CD4-positive, alpha-beta T cell (primary cell): ENCODE measurements around the gene NR3C2. TPM values are rescaled to one million over a fixed set of nuclear protein-coding genes. Genes with fewer than 3 reads are reported as not detected.

Source experiments
- ATAC-seq: fragments of 200-7000 bp; cut with Tn5 transposase; one replicate; pipeline ENCODE4 v1.10.0; 2022; ENCODE audit warnings: mild to moderate bottlenecking; ENCODE audit not compliant: poor library complexity
- CTCF ChIA-PET: fragments of 350-600 bp; sonication (Branson Sonifier 250); formaldehyde crosslinking; loops from one replicate; lab custom pipeline; 2021; ENCODE audit warnings: antibody characterized with exemption, inconsistent platforms; lab: Charles Lee
- POLR2A ChIA-PET: fragments of 350-600 bp; sonication (Branson Sonifier 250); formaldehyde crosslinking; loops from one replicate; lab custom pipeline; 2021; ENCODE audit warnings: antibody characterized with exemption, inconsistent platforms; lab: Charles Lee
- DNase-seq, 14 experiments: peaks; one replicate each; pipeline ENCODE4 v3.0.0-alpha.2; 2013 to 2020; ENCODE audit warnings: mixed read lengths in 2 of 14
- H3K27ac ChIP-seq, 2 donors: one replicate each; pipeline versions ENCODE4 v1.5.1 to v1.7.0; 2013; ENCODE audit warnings: low read length in 2 of 2, low read depth in 1 of 2, mild to moderate bottlenecking in 1 of 2
- H3K27me3 ChIP-seq, 2 experiments: 1 replicate in 1 of 2; 2 replicates in 1 of 2; pipeline versions ENCODE4 v1.6.1 to v1.7.0; 2013; ENCODE audit warnings: low read length in 2 of 2, control low read depth in 1 of 2, mild to moderate bottlenecking in 1 of 2, moderate library complexity in 1 of 2; ENCODE audit not compliant: insufficient read depth in 2 of 2, control insufficient read depth in 1 of 2
- H3K36me3 ChIP-seq: one replicate; pipeline ENCODE4 v1.6.1; 2013; ENCODE audit warnings: low read length, control low read depth; ENCODE audit not compliant: insufficient read depth
- H3K4me1 ChIP-seq: one replicate; pipeline ENCODE4 v1.6.1; 2013; ENCODE audit warnings: low read length, control low read depth; ENCODE audit not compliant: insufficient read depth
- H3K4me3 ChIP-seq: one replicate; pipeline ENCODE4 v1.5.1; 2013; ENCODE audit warnings: mild to moderate bottlenecking, low read length, moderate library complexity
- H3K9me3 ChIP-seq, 2 experiments: 1 replicate in 1 of 2; 2 replicates in 1 of 2; pipeline versions ENCODE4 v1.6.1 to v1.7.0; 2013; ENCODE audit warnings: low read length in 2 of 2, mild to moderate bottlenecking in 2 of 2, control low read depth in 1 of 2, moderate library complexity in 1 of 2; ENCODE audit not compliant: control insufficient read depth in 1 of 2, insufficient read depth in 1 of 2
- H3K27ac Mint-ChIP-seq: one replicate; pipeline ENCODE4 v1.8.0; 2020; ENCODE audit warnings: mixed read lengths
- H3K27me3 Mint-ChIP-seq: one replicate; pipeline ENCODE4 v1.8.0; 2021; ENCODE audit warnings: mixed read lengths
- H3K36me3 Mint-ChIP-seq: one replicate; pipeline ENCODE4 v1.8.0; 2021; ENCODE audit warnings: low read depth, mixed read lengths
- H3K4me1 Mint-ChIP-seq: one replicate; pipeline ENCODE4 v1.8.0; 2021; ENCODE audit warnings: low read depth, mixed read lengths
- H3K4me3 Mint-ChIP-seq: one replicate; pipeline ENCODE4 v1.8.0; 2020; ENCODE audit warnings: mild to moderate bottlenecking, mixed read lengths
- H3K9me3 Mint-ChIP-seq: one replicate; pipeline ENCODE4 v1.8.0; 2020; ENCODE audit warnings: mixed read lengths
- intact Hi-C, 2 experiments: fragments of 100-400 bp; cut with DNase I in 1 of 2; cut with micrococcal nuclease in 1 of 2; formaldehyde crosslinking; loops; one replicate each; pipeline versions ENCODE4 v1.15.1 to v1.9.0; 2023 to 2025; cut with DNase I, micrococcal nuclease
- total RNA-seq, 174 experiments: library from RNA in 2 of 174; stranded (reverse) in 2 of 174; gene quantifications; one replicate each; pipeline ENCODE4 v1.2.3 and lab custom pipeline; 2021 to 2026
- TF ChIP-seq, protein P1 (sequence below): fragments of 200-600 bp; IDR thresholded peaks from one replicate; pipeline ENCODE4 v1.8.0; 2022; ENCODE audit warnings: antibody characterized with exemption, mild to moderate bottlenecking

Gene NR3C2
- total RNA-seq, 2 experiments from 2014 or later: 31.6 to 35.0 TPM

DNA sequence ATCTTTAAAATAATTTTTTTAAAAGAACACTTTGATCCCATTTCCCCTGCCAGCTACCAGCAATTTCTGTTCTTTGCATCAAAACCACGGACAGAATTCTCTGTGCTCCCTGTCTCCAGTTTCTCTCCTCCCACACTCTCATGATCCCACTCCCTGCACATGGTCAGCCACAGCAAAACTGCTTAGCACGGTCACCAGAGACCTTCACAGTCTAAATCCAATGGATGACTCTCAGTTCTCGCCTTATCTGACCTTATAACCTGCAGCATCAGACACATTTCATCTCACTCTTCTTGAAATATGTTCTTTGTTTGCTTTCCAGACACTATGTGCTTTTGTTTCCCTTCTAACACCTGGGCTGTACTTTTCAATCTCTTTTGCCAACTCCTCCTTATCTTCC is 131.5 kb downstream of the NR3C2 start:
- DNase-seq (no peak), ATAC-seq (no peak)
- H3K27me3 Mint-ChIP-seq: no peaks in the 10 kb centered on the region
- intact Hi-C loops: no loop called here
- peaks cover 4% of the 10 kb centered on the region for H3K36me3 Mint-ChIP-seq
- Histone ChIP-seq H3K27ac (no peak overlapping the region), H3K27me3 (no peaks in the 10 kb centered on the region), H3K36me3 (no peaks in the 10 kb centered on the region), H3K9me3 (no peaks in the 10 kb centered on the region), H3K4me1 (no peaks in the 10 kb centered on the region), H3K4me3 (no peak overlapping the region)
- H3K4me3 Mint-ChIP-seq: no peak overlapping the region
- H3K27ac Mint-ChIP-seq: no peak overlapping the region
- ChIA-PET CTCF (no interaction called here), POLR2A (no interaction called here)
- TF ChIP-seq, protein P1, sequence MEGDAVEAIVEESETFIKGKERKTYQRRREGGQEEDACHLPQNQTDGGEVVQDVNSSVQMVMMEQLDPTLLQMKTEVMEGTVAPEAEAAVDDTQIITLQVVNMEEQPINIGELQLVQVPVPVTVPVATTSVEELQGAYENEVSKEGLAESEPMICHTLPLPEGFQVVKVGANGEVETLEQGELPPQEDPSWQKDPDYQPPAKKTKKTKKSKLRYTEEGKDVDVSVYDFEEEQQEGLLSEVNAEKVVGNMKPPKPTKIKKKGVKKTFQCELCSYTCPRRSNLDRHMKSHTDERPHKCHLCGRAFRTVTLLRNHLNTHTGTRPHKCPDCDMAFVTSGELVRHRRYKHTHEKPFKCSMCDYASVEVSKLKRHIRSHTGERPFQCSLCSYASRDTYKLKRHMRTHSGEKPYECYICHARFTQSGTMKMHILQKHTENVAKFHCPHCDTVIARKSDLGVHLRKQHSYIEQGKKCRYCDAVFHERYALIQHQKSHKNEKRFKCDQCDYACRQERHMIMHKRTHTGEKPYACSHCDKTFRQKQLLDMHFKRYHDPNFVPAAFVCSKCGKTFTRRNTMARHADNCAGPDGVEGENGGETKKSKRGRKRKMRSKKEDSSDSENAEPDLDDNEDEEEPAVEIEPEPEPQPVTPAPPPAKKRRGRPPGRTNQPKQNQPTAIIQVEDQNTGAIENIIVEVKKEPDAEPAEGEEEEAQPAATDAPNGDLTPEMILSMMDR: no peak
- peaks cover 22% of the 10 kb centered on the region for H3K4me1 Mint-ChIP-seq
- no peaks in the 10 kb centered on the region for H3K9me3 Mint-ChIP-seq

DNA sequence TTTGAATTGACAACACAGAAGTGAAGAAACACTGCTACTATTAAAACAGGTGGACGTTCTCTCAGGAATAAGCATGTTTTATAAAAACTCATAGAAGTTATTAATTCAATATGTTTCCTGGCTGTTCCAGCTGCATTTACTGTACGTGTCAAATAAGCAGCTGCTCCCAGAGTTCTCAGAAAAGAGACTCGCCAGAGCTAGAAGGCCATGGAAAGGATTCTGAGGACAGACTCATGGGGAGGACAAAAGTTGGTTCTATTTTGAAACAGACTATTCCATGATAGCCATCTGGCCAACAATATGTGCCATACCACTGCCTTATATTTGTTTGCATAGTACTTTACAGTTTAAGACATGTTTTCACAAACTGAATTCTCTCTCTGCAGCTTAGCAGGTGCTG is 136.5 kb downstream of the NR3C2 start:
- H3K9me3 Mint-ChIP-seq: peaks cover 6% of the 10 kb centered on the region
- H3K4me1 ChIP-seq: no peaks in the 10 kb centered on the region
- ChIA-PET POLR2A (no interaction called here), CTCF (no interaction called here)
- intact Hi-C loops: no loop called here
- H3K36me3 Mint-ChIP-seq: peaks cover 29% of the 10 kb centered on the region
- H3K27me3 ChIP-seq: no peaks in the 10 kb centered on the region
- H3K27ac ChIP-seq: no peak overlapping the region
- H3K4me3 ChIP-seq: no peak overlapping the region
- H3K4me3 Mint-ChIP-seq: no peak overlapping the region
- no peaks in the 10 kb centered on the region for H3K36me3 ChIP-seq
- H3K27ac Mint-ChIP-seq: no peak overlapping the region
- H3K9me3 ChIP-seq: peaks cover 0 to under 1% of the 10 kb centered on the region in 2 experiments
- TF ChIP-seq, protein P1: no peak
- no peaks in the 10 kb centered on the region for H3K27me3 Mint-ChIP-seq
- no peak for DNase-seq
- peaks cover 5% of the 10 kb centered on the region for H3K4me1 Mint-ChIP-seq
- no peak for ATAC-seq

DNA sequence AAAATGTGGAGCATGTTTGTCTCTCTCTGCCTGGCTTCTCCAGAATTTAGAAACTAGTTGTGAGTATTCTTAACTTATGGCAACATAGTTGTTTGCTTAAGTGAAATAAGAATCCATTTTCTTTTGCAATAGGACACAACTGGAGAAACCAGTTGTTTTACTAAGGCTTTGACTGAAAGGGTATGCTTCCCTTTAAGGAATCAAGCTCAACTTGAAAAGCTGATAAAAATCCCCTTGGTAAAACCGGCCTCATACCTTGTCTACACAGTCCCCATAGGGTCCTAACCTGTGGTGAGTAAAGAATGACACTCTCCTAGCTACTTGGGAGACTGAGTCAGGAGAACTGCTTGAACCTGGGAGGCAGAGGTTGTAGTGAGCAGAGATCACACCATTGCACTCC is 139.8 kb downstream of the NR3C2 start:
- Histone ChIP-seq H3K36me3 (no peaks in the 10 kb centered on the region), H3K27me3 (no peaks in the 10 kb centered on the region), H3K4me3 (no peak overlapping the region), H3K9me3 (peaks cover 0 to 7% of the 10 kb centered on the region in 2 experiments), H3K4me1 (no peaks in the 10 kb centered on the region), H3K27ac (no peak overlapping the region)
- H3K4me3 Mint-ChIP-seq: no peak overlapping the region
- peaks cover 6% of the 10 kb centered on the region for H3K9me3 Mint-ChIP-seq
- H3K36me3 Mint-ChIP-seq: peaks cover 46% of the 10 kb centered on the region
- TF ChIP-seq, protein P1: no peak
- DNase-seq (no peak), ATAC-seq (no peak)
- no peak overlapping the region for H3K27ac Mint-ChIP-seq
- H3K4me1 Mint-ChIP-seq: peaks cover 10% of the 10 kb centered on the region
- H3K27me3 Mint-ChIP-seq: no peaks in the 10 kb centered on the region
- CTCF ChIA-PET: no interaction called here
- POLR2A ChIA-PET: no interaction called here
- intact Hi-C loops: no loop called here
